Measurements from ENCODE around the gene SH3TC2. TPM values are rescaled to one million over a fixed set of nuclear protein-coding genes. Genes with fewer than 3 reads are reported as not detected.

The SH3TC2 gene
- total and polyA plus RNA-seq, 8 donors = under 0.01 to 3.1 (median 0.46) TPM; not detected in 1

- 62 to 72% (median 69%) methylated on average over 2 of the region's 2 CpGs for WGBS, 5 donors
- TF ChIP-seq POLR2A (IDR thresholded peaks at IDR 0.05) (no peak), EP300 (IDR thresholded peaks at IDR 0.05) (no peak), POLR2AphosphoS5 (IDR thresholded peaks at IDR 0.05) (no peak)
- TF ChIP-seq, protein P1, sequence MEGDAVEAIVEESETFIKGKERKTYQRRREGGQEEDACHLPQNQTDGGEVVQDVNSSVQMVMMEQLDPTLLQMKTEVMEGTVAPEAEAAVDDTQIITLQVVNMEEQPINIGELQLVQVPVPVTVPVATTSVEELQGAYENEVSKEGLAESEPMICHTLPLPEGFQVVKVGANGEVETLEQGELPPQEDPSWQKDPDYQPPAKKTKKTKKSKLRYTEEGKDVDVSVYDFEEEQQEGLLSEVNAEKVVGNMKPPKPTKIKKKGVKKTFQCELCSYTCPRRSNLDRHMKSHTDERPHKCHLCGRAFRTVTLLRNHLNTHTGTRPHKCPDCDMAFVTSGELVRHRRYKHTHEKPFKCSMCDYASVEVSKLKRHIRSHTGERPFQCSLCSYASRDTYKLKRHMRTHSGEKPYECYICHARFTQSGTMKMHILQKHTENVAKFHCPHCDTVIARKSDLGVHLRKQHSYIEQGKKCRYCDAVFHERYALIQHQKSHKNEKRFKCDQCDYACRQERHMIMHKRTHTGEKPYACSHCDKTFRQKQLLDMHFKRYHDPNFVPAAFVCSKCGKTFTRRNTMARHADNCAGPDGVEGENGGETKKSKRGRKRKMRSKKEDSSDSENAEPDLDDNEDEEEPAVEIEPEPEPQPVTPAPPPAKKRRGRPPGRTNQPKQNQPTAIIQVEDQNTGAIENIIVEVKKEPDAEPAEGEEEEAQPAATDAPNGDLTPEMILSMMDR (IDR thresholded peaks at IDR 0.05) = no peak
- Histone ChIP-seq H3K27ac (no peak overlapping the region), H3K4me1 (peaks cover 0 to 23% (median 3%) of the 10 kb centered on the region in 4 donors), H3K9me3 (no peaks in the 10 kb centered on the region), H3K4me3 (no peak overlapping the region), H3K27me3 (no peaks in the 10 kb centered on the region), H3K36me3 (no peaks in the 10 kb centered on the region)
- no peak for DNase-seq
- intact Hi-C loops (cut with DNase I; ENCODE audit: low total_unique reads) = no loop called here
These were observed 67.1 kb downstream of the SH3TC2 start for GRCh38 chr5:148995791-148996190.

DNA sequence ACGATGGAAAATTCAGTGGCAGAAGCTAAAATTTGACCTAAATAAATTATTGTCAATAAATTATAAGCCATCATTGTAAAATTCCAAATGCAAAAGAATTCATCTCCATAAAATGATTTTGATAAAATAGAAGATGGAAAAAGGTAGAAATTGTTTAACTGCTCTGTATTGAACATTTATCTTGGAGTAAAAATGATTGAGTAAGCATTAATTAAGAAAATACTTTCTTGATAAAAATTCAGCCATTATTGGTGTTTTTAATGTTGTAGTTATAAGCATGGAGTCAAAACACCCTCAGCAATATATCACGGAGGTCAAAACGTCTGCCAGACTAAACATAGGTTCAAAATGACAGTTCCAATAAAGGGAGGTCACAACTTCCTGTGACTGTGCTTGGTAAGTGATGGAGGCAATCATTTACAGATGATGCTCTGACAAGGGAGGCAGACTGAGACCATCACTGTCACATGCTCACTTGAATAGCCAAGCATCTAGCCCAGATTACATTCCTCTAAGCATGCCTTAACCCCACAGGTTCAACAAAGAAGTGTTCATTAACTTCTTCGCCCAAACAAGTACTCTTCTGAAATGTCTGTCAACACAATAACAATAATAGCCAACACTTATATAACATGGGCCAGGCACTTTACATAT lies 69.5 kb downstream of the SH3TC2 start:
- H3K27me3 ChIP-seq = no peaks in the 10 kb centered on the region
- intact Hi-C loops (cut with DNase I; ENCODE audit: low total_unique reads) = no loop called here
- no peak overlapping the region for H3K27ac ChIP-seq
- no peaks in the 10 kb centered on the region for H3K36me3 ChIP-seq
- peaks cover 0 to 12% (median 3%) of the 10 kb centered on the region in 4 donors for H3K4me1 ChIP-seq
- 81 to 86% (median 81%) methylated on average over 4 of the region's 4 CpGs for WGBS, 5 donors
- DNase-seq = no peak
- H3K4me3 ChIP-seq = no peak overlapping the region
- TF ChIP-seq EP300 (IDR thresholded peaks at IDR 0.05) = no peak
- TF ChIP-seq, protein P1 (IDR thresholded peaks at IDR 0.05) = no peak
- TF ChIP-seq POLR2AphosphoS5 (IDR thresholded peaks at IDR 0.05) = no peak
- TF ChIP-seq POLR2A (IDR thresholded peaks at IDR 0.05) = no peak
- no peaks in the 10 kb centered on the region for H3K9me3 ChIP-seq

DNA sequence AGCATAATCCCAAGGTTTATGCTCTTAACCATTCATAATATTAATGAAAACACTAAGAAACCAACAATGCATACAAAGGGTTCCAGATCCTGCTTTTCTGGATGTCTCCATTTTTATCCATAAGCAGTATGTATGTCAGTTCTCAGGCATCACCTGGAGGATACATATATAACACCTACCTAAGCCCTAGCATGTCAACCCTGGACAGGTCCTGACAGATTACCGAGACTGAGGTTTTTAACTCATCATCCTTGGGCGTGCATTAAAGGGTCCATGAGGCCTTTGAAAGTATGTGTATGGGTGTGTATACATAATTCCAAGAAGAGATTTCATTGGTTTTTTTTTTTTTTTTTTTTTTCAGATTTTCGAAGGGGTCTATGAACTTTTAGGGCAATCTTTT lies 70.6 kb downstream of the SH3TC2 start:
- Histone ChIP-seq H3K4me3 (no peak overlapping the region), H3K27me3 (no peaks in the 10 kb centered on the region), H3K4me1 (peaks cover 0 to 12% (median 3%) of the 10 kb centered on the region in 4 donors), H3K36me3 (no peaks in the 10 kb centered on the region), H3K9me3 (no peaks in the 10 kb centered on the region), H3K27ac (no peak overlapping the region)
- intact Hi-C loops (cut with DNase I; ENCODE audit: low total_unique reads) = no loop called here
- TF ChIP-seq POLR2A (IDR thresholded peaks at IDR 0.05) = no peak
- TF ChIP-seq EP300 (IDR thresholded peaks at IDR 0.05) = no peak
- TF ChIP-seq, protein P1 (IDR thresholded peaks at IDR 0.05) = no peak
- TF ChIP-seq POLR2AphosphoS5 (IDR thresholded peaks at IDR 0.05) = no peak
- DNase-seq = no peak
- WGBS, 5 donors = 82 to 93% (median 92%) methylated on average over 3 of the region's 3 CpGs

GRCh38 chr5:148991566-148991965 lies 71.3 kb downstream of the SH3TC2 start:
- Histone ChIP-seq H3K4me1 (peaks cover 0 to 8% (median 2%) of the 10 kb centered on the region in 4 donors), H3K4me3 (no peak overlapping the region), H3K9me3 (no peaks in the 10 kb centered on the region), H3K27me3 (no peaks in the 10 kb centered on the region), H3K36me3 (no peaks in the 10 kb centered on the region), H3K27ac (no peak overlapping the region)
- no peak for DNase-seq
- intact Hi-C loops (cut with DNase I; ENCODE audit: low total_unique reads) = no loop called here
- no peak for TF ChIP-seq EP300 (IDR thresholded peaks at IDR 0.05)
- TF ChIP-seq POLR2A (IDR thresholded peaks at IDR 0.05) = no peak
- TF ChIP-seq, protein P1 (IDR thresholded peaks at IDR 0.05) = no peak
- no peak for TF ChIP-seq POLR2AphosphoS5 (IDR thresholded peaks at IDR 0.05)
